ENCODE results near the gene CPM. TPM values are rescaled to one million over a fixed set of nuclear protein-coding genes. Genes with fewer than 3 reads are reported as not detected.

CPM gene
- polyA plus RNA-seq, 3 donors: 8.4 to 32.4 (median 26.2) TPM

GRCh38 chr12:68871396-68871795 is 61.6 kb downstream of the CPM start:
- no peak for DNase-seq
- Histone ChIP-seq H3K9ac (ENCODE audit: insufficient read depth, low read length, poor library complexity, severe bottlenecking) (no peak overlapping the region), H3K4me2 (replicated peaks; ENCODE audit: extremely low read depth, low read length, poor library complexity, severe bottlenecking) (no peak overlapping the region), H3K4me3 (replicated peaks in 1 of 3; ENCODE audit: low read depth in 2 of 3, low read length in 3 of 3) (no peak overlapping the region), H4K20me1 (ENCODE audit: insufficient read depth, low read length) (no peaks in the 10 kb centered on the region), H3K4me1 (ENCODE audit: control insufficient read depth in 1 of 2, insufficient read depth in 2 of 2, low read length in 2 of 2) (no peaks in the 10 kb centered on the region), H2AFZ (ENCODE audit: insufficient read depth, low read depth, low read length, poor library complexity, severe bottlenecking) (no peak overlapping the region), H3K9me3 (replicated peaks in 1 of 2; ENCODE audit: control insufficient read depth in 1 of 2, insufficient read depth in 1 of 2, low read length in 2 of 2) (no peaks in the 10 kb centered on the region), H3K27ac (ENCODE audit: low read depth in 1 of 2, low read length in 2 of 2) (no peak overlapping the region), H3K27me3 (ENCODE audit: control insufficient read depth in 2 of 2, insufficient read depth in 2 of 2, low read length in 2 of 2) (no peaks in the 10 kb centered on the region), H3K79me2 (ENCODE audit: insufficient read depth, low read length) (no peaks in the 10 kb centered on the region), H3K36me3 (replicated peaks in 1 of 2; ENCODE audit: control insufficient read depth in 1 of 2, insufficient read depth in 2 of 2, low read length in 2 of 2) (peaks cover 36 to 55% of the 10 kb centered on the region in 2 donors)
- intact Hi-C loops (cut with micrococcal nuclease): no loop called here
- Mint-ChIP-seq H3K4me1 (peaks cover 4% of the 10 kb centered on the region), H3K27me3 (ENCODE audit: low read depth in 3 of 3) (no peaks in the 10 kb centered on the region), H3K4me3 (no peak overlapping the region), H3K9me3 (peaks cover 0 to 3% (median 0%) of the 10 kb centered on the region in 7 donors), H3K27ac (peak overlapping the region in 5 of 7 donors; percentile 3 to 55 (median 48)), H3K36me3 (peaks cover 35 to 61% of the 10 kb centered on the region in 2 donors)
- no peak for TF ChIP-seq CTCF (IDR thresholded peaks at IDR 0.05)
- WGBS (ENCODE audit: insufficient coverage): 77% methylated on average over 6 of the region's 8 CpGs

GRCh38 chr12:68870443-68870842 is 62.5 kb downstream of the CPM start:
- peaks cover 43 to 67% of the 10 kb centered on the region in 2 donors for H3K36me3 Mint-ChIP-seq
- H3K79me2 ChIP-seq (ENCODE audit: insufficient read depth, low read length): no peaks in the 10 kb centered on the region
- no peak overlapping the region for H3K27ac ChIP-seq (ENCODE audit: low read depth in 1 of 2, low read length in 2 of 2)
- H3K4me1 Mint-ChIP-seq: peaks cover 4% of the 10 kb centered on the region
- no peak for DNase-seq
- H3K27me3 Mint-ChIP-seq (ENCODE audit: low read depth in 3 of 3): no peaks in the 10 kb centered on the region
- TF ChIP-seq CTCF (IDR thresholded peaks at IDR 0.05): no peak
- no peak overlapping the region for H3K4me3 Mint-ChIP-seq
- H3K9me3 ChIP-seq (replicated peaks in 1 of 2; ENCODE audit: control insufficient read depth in 1 of 2, insufficient read depth in 1 of 2, low read length in 2 of 2): no peaks in the 10 kb centered on the region
- intact Hi-C loops (cut with micrococcal nuclease): no loop called here
- no peak overlapping the region for H3K4me2 ChIP-seq (replicated peaks; ENCODE audit: extremely low read depth, low read length, poor library complexity, severe bottlenecking)
- H3K36me3 ChIP-seq (replicated peaks in 1 of 2; ENCODE audit: control insufficient read depth in 1 of 2, insufficient read depth in 2 of 2, low read length in 2 of 2): peaks cover 36 to 64% of the 10 kb centered on the region in 2 donors
- no peaks in the 10 kb centered on the region for H3K4me1 ChIP-seq (ENCODE audit: control insufficient read depth in 1 of 2, insufficient read depth in 2 of 2, low read length in 2 of 2)
- H3K27ac Mint-ChIP-seq: no peak overlapping the region
- H3K4me3 ChIP-seq (replicated peaks in 1 of 3; ENCODE audit: low read depth in 2 of 3, low read length in 3 of 3): no peak overlapping the region
- H4K20me1 ChIP-seq (ENCODE audit: insufficient read depth, low read length): no peaks in the 10 kb centered on the region
- no peak overlapping the region for H2AFZ ChIP-seq (ENCODE audit: insufficient read depth, low read depth, low read length, poor library complexity, severe bottlenecking)
- H3K9me3 Mint-ChIP-seq: peaks cover 0 to 3% (median 0%) of the 10 kb centered on the region in 7 donors
- no peak overlapping the region for H3K9ac ChIP-seq (ENCODE audit: insufficient read depth, low read length, poor library complexity, severe bottlenecking)
- H3K27me3 ChIP-seq (ENCODE audit: control insufficient read depth in 2 of 2, insufficient read depth in 2 of 2, low read length in 2 of 2): no peaks in the 10 kb centered on the region
- 100% methylated on average over 3 of the region's 6 CpGs for WGBS (ENCODE audit: insufficient coverage)
